H1 (cell line): Measurements from ENCODE around the gene FLNC. TPM values are rescaled to one million over a fixed set of nuclear protein-coding genes. Genes with fewer than 3 reads are reported as not detected.

ENCODE experiments used
- CTCF ChIA-PET: fragments of 300-600 bp; sonication (Branson Sonifier 250); formaldehyde crosslinking; loops from one replicate; lab custom pipeline; 2021; ENCODE audit not compliant: partially characterized antibody; lab: Charles Lee
- POLR2A ChIA-PET: fragments of 300-600 bp; sonication (Branson Sonifier 250); formaldehyde crosslinking; loops from one replicate; lab custom pipeline; 2021; ENCODE audit warnings: inconsistent platforms; ENCODE audit not compliant: partially characterized antibody; lab: Charles Lee
- DNase-seq, 2 experiments: peaks; one replicate each; pipeline versions ENCODE4 v3.0.0 to v3.0.0-alpha.2; 2010 to 2022; ENCODE audit warnings: low spot score in 2 of 2, low read depth in 1 of 2, mixed read lengths in 1 of 2
- FAIRE-seq: peaks from 2 replicates; lab custom pipeline; 2011; peaks lifted over from hg19 to GRCh38; lab: Jason Lieb, UNC
- H2AFZ ChIP-seq: 2 replicates; pipeline ENCODE4 v1.8.1; 2012; ENCODE audit warnings: low read length, inconsistent platforms
- H2AK5ac ChIP-seq: 2 replicates; pipeline ENCODE4 v1.6.1; 2013; ENCODE audit warnings: low read depth, low read length
- H2BK120ac ChIP-seq: replicated peaks from 2 replicates; pipeline ENCODE3; 2013; ENCODE audit warnings: low read depth, low read length, inconsistent platforms
- H2BK12ac ChIP-seq: 2 replicates; pipeline ENCODE4 v1.6.1; 2013; ENCODE audit warnings: low read depth, low read length
- H2BK15ac ChIP-seq: 2 replicates; pipeline ENCODE4 v1.6.1; 2013; ENCODE audit warnings: low read length
- H2BK20ac ChIP-seq: 2 replicates; pipeline ENCODE4 v1.6.1; 2013; ENCODE audit warnings: low read length
- H2BK5ac ChIP-seq: 2 replicates; pipeline ENCODE4 v1.6.1; 2013; ENCODE audit warnings: low read depth, low read length
- H3K14ac ChIP-seq: 2 replicates; pipeline ENCODE4 v1.6.1; 2013; ENCODE audit warnings: inconsistent platforms; ENCODE audit not compliant: insufficient read length
- H3K18ac ChIP-seq: 2 replicates; pipeline ENCODE4 v1.6.1; 2013; ENCODE audit warnings: low read length; ENCODE audit errors: extremely low read depth
- H3K23ac ChIP-seq: 2 replicates; pipeline ENCODE4 v1.6.1; 2013; ENCODE audit warnings: inconsistent platforms; ENCODE audit not compliant: insufficient read length
- H3K23me2 ChIP-seq: 2 replicates; pipeline ENCODE4 v1.6.1; 2013; ENCODE audit warnings: low read depth, low read length
- H3K27ac ChIP-seq: 2 replicates; pipeline ENCODE4 v1.6.1; 2011; ENCODE audit warnings: low read depth, low read length, inconsistent platforms
- H3K27me3 ChIP-seq, 4 experiments: replicated peaks in 1 of 4; 1 replicate in 1 of 4; 2 replicates in 3 of 4; pipeline versions ENCODE4 v1.6.1 to v1.8.1; 2011 to 2013; ENCODE audit warnings: low read length in 3 of 4, mild to moderate bottlenecking in 3 of 4, inconsistent platforms in 2 of 4, mixed read lengths in 2 of 4, moderate library complexity in 1 of 4; ENCODE audit not compliant: control insufficient read depth in 3 of 4, insufficient read depth in 3 of 4; ENCODE audit errors: extremely low read depth in 1 of 4
- H3K36me3 ChIP-seq, 4 experiments: 2 replicates each; pipeline versions ENCODE4 v1.6.1 to v1.8.1; 2011 to 2013; ENCODE audit warnings: mild to moderate bottlenecking in 4 of 4, low read length in 3 of 4, moderate library complexity in 2 of 4, control low read depth in 1 of 4, inconsistent platforms in 1 of 4; ENCODE audit not compliant: insufficient read depth in 4 of 4, control insufficient read depth in 2 of 4
- H3K4ac ChIP-seq: replicated peaks from 2 replicates; pipeline ENCODE3; 2013; ENCODE audit warnings: low read length, low read depth, mixed read lengths, inconsistent platforms; ENCODE audit not compliant: insufficient read length
- H3K4me1 ChIP-seq, 4 experiments: replicated peaks in 1 of 4; 1 replicate in 1 of 4; 2 replicates in 3 of 4; pipeline versions ENCODE4 v1.6.1 to v1.8.1; 2011 to 2013; ENCODE audit warnings: low read length in 3 of 4, inconsistent platforms in 2 of 4, mixed read lengths in 1 of 4; ENCODE audit not compliant: insufficient read depth in 4 of 4, control insufficient read depth in 3 of 4
- H3K4me2 ChIP-seq, 2 experiments: 2 replicates each; pipeline versions ENCODE4 v1.6.1 to v1.8.1; 2011 to 2013; ENCODE audit warnings: low read depth in 2 of 2, low read length in 2 of 2, control low read depth in 1 of 2, inconsistent platforms in 1 of 2, mild to moderate bottlenecking in 1 of 2; ENCODE audit not compliant: insufficient read depth in 1 of 2
- H3K4me3 ChIP-seq, 4 experiments: fragments of 200-600, 300-600 bp in 1 of 4; sonication (generic), shearing (Covaris generic), sonication (Bioruptor Twin) in 1 of 4; 2 replicates each; pipeline versions ENCODE4 v1.5.1 to v1.8.1; 2011 to 2016; ENCODE audit warnings: low read length in 4 of 4, low read depth in 3 of 4, control low read depth in 2 of 4, inconsistent platforms in 2 of 4, mild to moderate bottlenecking in 2 of 4, mixed read lengths in 1 of 4, moderate library complexity in 1 of 4; ENCODE audit not compliant: insufficient read depth in 2 of 4; ENCODE audit errors: extremely low read depth in 1 of 4
- H3K56ac ChIP-seq: replicated peaks from 2 replicates; pipeline ENCODE3; 2013; ENCODE audit warnings: low read depth, mild to moderate bottlenecking, mixed read lengths, low read length, inconsistent platforms; ENCODE audit not compliant: insufficient read length
- H3K79me1 ChIP-seq: 2 replicates; pipeline ENCODE4 v1.6.1; 2013; ENCODE audit warnings: low read depth, low read length, control low read depth
- H3K79me2 ChIP-seq, 2 experiments: 2 replicates each; pipeline versions ENCODE4 v1.6.1 to v1.8.1; 2012 to 2013; ENCODE audit warnings: low read length in 2 of 2, mild to moderate bottlenecking in 2 of 2, inconsistent platforms in 1 of 2; ENCODE audit not compliant: insufficient read depth in 2 of 2, control insufficient read depth in 1 of 2
- H3K9ac ChIP-seq, 4 experiments: replicated peaks in 1 of 4; 1 replicate in 1 of 4; 2 replicates in 3 of 4; pipeline versions ENCODE4 v1.6.1 to v1.8.1; 2011 to 2013; ENCODE audit warnings: low read depth in 3 of 4, low read length in 3 of 4, control low read depth in 2 of 4, mild to moderate bottlenecking in 2 of 4, moderate library complexity in 2 of 4, inconsistent platforms in 1 of 4; ENCODE audit errors: extremely low read depth in 1 of 4
- H3K9me3 ChIP-seq, 2 experiments: 2 replicates each; pipeline versions ENCODE4 v1.6.1 to v1.8.1; 2012 to 2013; ENCODE audit warnings: mild to moderate bottlenecking in 2 of 2, moderate library complexity in 2 of 2, control low read depth in 1 of 2, inconsistent platforms in 1 of 2, low read depth in 1 of 2, low read length in 1 of 2, mixed read lengths in 1 of 2; ENCODE audit not compliant: insufficient read depth in 2 of 2
- H4K20me1 ChIP-seq, 2 experiments: replicated peaks in 1 of 2; 2 replicates each; pipeline versions ENCODE3 to v1.8.1; 2011 to 2013; ENCODE audit warnings: inconsistent platforms in 2 of 2, low read length in 2 of 2, mild to moderate bottlenecking in 1 of 2; ENCODE audit not compliant: insufficient read depth in 2 of 2, control insufficient read depth in 1 of 2
- H4K5ac ChIP-seq: 2 replicates; pipeline ENCODE4 v1.6.1; 2013; ENCODE audit warnings: low read length, low read depth, mixed read lengths, inconsistent platforms; ENCODE audit not compliant: insufficient read length
- H4K8ac ChIP-seq: 2 replicates; pipeline ENCODE4 v1.8.0; 2013; ENCODE audit warnings: mild to moderate bottlenecking, moderate library complexity, low read length, inconsistent platforms; ENCODE audit not compliant: insufficient read depth; ENCODE audit errors: extremely low read depth
- H4K91ac ChIP-seq: replicated peaks from 2 replicates; pipeline ENCODE3; 2013; ENCODE audit warnings: low read length, mixed read lengths, inconsistent platforms; ENCODE audit not compliant: insufficient read length
- CBX5 ChIP-seq: fragments of 300-800, 300-1000 bp; sonication (generic); IDR thresholded peaks from 2 replicates; pipeline ENCODE4 v1.7.1; 2016; ENCODE audit warnings: antibody characterized with exemption, low read length, low read depth
- EZH2 ChIP-seq: fragments of 200-600 bp; sonication (generic); IDR thresholded peaks from 2 replicates; pipeline ENCODE4 v1.7.1; 2012; ENCODE audit warnings: low read depth, mild to moderate bottlenecking, moderate library complexity, low read length, inconsistent platforms; ENCODE audit not compliant: severe bottlenecking
- GTF2F1 ChIP-seq: IDR thresholded peaks from 2 replicates; pipeline ENCODE4 v1.6.1; 2012; ENCODE audit warnings: low read depth, low read length, improper control_type of control experiment, borderline replicate concordance
- HDAC6 ChIP-seq: IDR thresholded peaks from one replicate; pipeline ENCODE4 v1.7.1; 2012; ENCODE audit warnings: low read depth, mild to moderate bottlenecking, inconsistent platforms, low read length, moderate library complexity
- POU5F1 ChIP-seq: IDR thresholded peaks from 2 replicates; pipeline ENCODE4 v1.6.1; 2011; ENCODE audit warnings: low read depth, mild to moderate bottlenecking, low read length, moderate library complexity
- SIRT6 ChIP-seq: IDR thresholded peaks from one replicate; pipeline ENCODE4 v1.7.1; 2012; ENCODE audit warnings: low read length, inconsistent platforms
- SP4 ChIP-seq: IDR thresholded peaks from 2 replicates; pipeline ENCODE4 v1.6.1; 2012; ENCODE audit warnings: low read length, inconsistent platforms
- TAF7 ChIP-seq: optimal IDR thresholded peaks from 2 replicates; pipeline ENCODE3; 2011; ENCODE audit warnings: low read depth, mild to moderate bottlenecking, inconsistent platforms, low read length, moderate library complexity, borderline replicate concordance
- WGBS, 2 experiments: shearing (Covaris generic) in 1 of 2; methylation state at CpG; one replicate each; pipeline versions ENCODE4 v1.1.6 to v1.1.7; 2013 to 2015; ENCODE audit warnings: low lambda C conversion rate in 2 of 2, mixed read lengths in 2 of 2, inconsistent platforms in 1 of 2, low coverage in 1 of 2, missing lambda C conversion rate in 1 of 2; ENCODE audit not compliant: insufficient replicate concordance in 2 of 2, insufficient coverage in 1 of 2, insufficient read length in 1 of 2; ENCODE audit errors: extremely low coverage in 1 of 2, missing lambda C conversion rate in 1 of 2; 5-methylcytosine and 5-hydroxymethylcytosine counted together
- polyA plus RNA-seq, 7 experiments: library from polyadenylated mRNA; depleted of rRNA in 3 of 7; stranded (reverse) in 5 of 7; unstranded in 2 of 7; fragments of >200 nt in 5 of 7; fragments of 200-250 nt in 2 of 7; gene quantifications; 1 replicate in 5 of 7; 2 replicates in 1 of 7; 4 replicates in 1 of 7; pipeline versions ENCODE4 v1.2.1 to v1.2.3, GENCODE V29; 2011 to 2013; ENCODE audit warnings: missing spikeins in 2 of 7, mixed read lengths in 2 of 7
- total RNA-seq: library from RNA; stranded (reverse); fragmentation: NEBNext Ultra II Directional; extraction: Animal tissue kit (Norgen Biotek cat#: 25700); gene quantifications from 2 replicates; pipeline ENCODE4 v1.2.1, GENCODE V29; 2021

Gene FLNC
- total and polyA plus RNA-seq, 2 of the 8 experiments (the other 6 are each of a cell fraction or from before 2014, with no cell fraction given), result 1.9 to 10.7 TPM

DNA sequence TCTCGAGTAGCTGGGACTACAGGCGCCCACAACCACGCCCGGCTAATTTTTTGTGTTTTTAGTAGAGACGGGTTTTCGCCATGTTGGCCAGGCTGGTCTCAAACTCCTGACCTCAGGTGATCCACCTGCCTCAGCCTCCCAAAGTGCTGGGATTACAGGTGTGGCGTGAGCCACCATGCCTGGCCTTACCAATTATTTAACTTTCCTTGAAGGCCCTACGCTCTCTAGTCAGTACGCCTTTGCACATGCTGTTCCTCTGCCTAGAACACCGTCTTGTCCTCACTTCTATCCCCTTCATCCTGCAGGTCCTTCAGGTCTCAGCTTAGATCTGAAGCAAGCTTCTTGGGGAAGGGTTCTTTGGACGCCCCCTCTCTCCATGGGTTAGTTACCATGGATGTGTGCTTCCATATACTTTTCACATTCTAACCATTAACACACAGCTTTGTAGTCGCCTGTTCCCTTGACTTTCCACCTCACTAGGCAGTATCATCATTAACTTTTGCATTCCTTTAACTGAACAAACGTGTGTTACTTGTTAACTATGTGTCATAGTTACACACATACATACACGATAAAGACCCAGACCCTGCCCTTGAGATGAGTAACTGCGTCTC is 31.9 kb downstream of the FLNC start:
- FAIRE-seq (no peak), DNase-seq (no peak)
- Histone ChIP-seq H4K20me1 (peaks cover 0 to 11% of the 10 kb centered on the region in 2 experiments), H3K18ac (no peak overlapping the region; the same call in 1 of the 2 replicates), H3K9me3 (no peaks in the 10 kb centered on the region), H3K4ac (peak overlapping the region; percentile 87), H4K5ac (peak overlapping the region; percentile 59), H3K4me1 (peaks cover 0 to 12% (median 5%) of the 10 kb centered on the region in 4 experiments; a peak in 5 of 7 replicates), H3K27me3 (no peaks in the 10 kb centered on the region; a peak in 2 of 7 replicates), H2BK12ac (peak overlapping the region; percentile 45; the same call in 1 of the 2 replicates), H3K36me3 (no peaks in the 10 kb centered on the region), H4K91ac (peak overlapping the region; percentile 88), H3K27ac (no peak overlapping the region), H3K23ac (no peak overlapping the region), H3K23me2 (peaks cover 7% of the 10 kb centered on the region), H3K79me2 (no peaks in the 10 kb centered on the region), H3K14ac (no peak overlapping the region), H3K4me2 (peak overlapping the region; percentile 91 to 92), H2AFZ (peak overlapping the region; percentile 52), H3K79me1 (no peaks in the 10 kb centered on the region), H3K9ac (peak overlapping the region in 1 of 4 experiments; percentile 39; a peak in 1 of 7 replicates), H3K4me3 (peak overlapping the region; percentile 42 to 81 (median 74); a peak in 7 of 8 replicates), H2BK5ac (peak overlapping the region; percentile 81; the same call in 1 of the 2 replicates), H2BK20ac (no peak overlapping the region), H2AK5ac (no peak overlapping the region), H4K8ac (no peak overlapping the region), H3K56ac (no peak overlapping the region), H2BK120ac (no peak overlapping the region), H2BK15ac (no peak overlapping the region)
- TF ChIP-seq TAF7, result no peak
- no peak for TF ChIP-seq CBX5
- no peak for TF ChIP-seq HDAC6
- no peak for TF ChIP-seq POU5F1
- TF ChIP-seq SP4, result no peak
- no peak for TF ChIP-seq EZH2
- no peak for TF ChIP-seq SIRT6
- no peak for TF ChIP-seq GTF2F1
- POLR2A ChIA-PET, result interaction anchor here (0.6 to 2.0 kb wide), 8 partner anchors 16 to 386 kb away, joined by 3 to 15 read pairs (median 4); partner anchors contain the start of genes METTL2B and TNPO3
- CTCF ChIA-PET, result interaction anchor here (0.9 to 10.2 kb wide), 14 partner anchors 10 to 387 kb away, joined by 3 to 189 read pairs (median 4); no protein-coding TSS in a partner anchor
- WGBS, 2 experiments, result 74% methylated on average over 15 of the region's 15 CpGs; no CpG with 5 or more reads in 1 of the 2 experiments
